WTC11 (cell line): ENCODE results near the gene ITGA2. TPM values are rescaled to one million over a fixed set of nuclear protein-coding genes. Genes with fewer than 3 reads are reported as not detected.

Source experiments
- ATAC-seq: fragments of 200-7000 bp; cut with Tn5 transposase; 2 replicates; pipeline ENCODE4 v1.10.0; 2021; ENCODE audit warnings: mild to moderate bottlenecking, moderate library complexity
- CTCF ChIA-PET: fragments of 300-600 bp; sonication (Branson Sonifier 250); formaldehyde crosslinking; loops from one replicate; lab custom pipeline; 2021; ENCODE audit warnings: antibody characterized with exemption; lab: Charles Lee
- POLR2A ChIA-PET: fragments of 350-600 bp; sonication (Branson Sonifier 250); formaldehyde crosslinking; loops from one replicate; lab custom pipeline; 2021; ENCODE audit warnings: antibody characterized with exemption; lab: Charles Lee
- DNase-seq: peaks from one replicate; pipeline ENCODE4 v3.0.0; 2021; ENCODE audit warnings: low spot score
- H3K27ac Mint-ChIP-seq: 2 replicates; pipeline ENCODE4 v1.8.0; 2021; ENCODE audit warnings: mixed read lengths
- H3K27me3 Mint-ChIP-seq: 2 replicates; pipeline ENCODE4 v1.8.0; 2021; ENCODE audit warnings: low read depth, mild to moderate bottlenecking, moderate library complexity, mixed read lengths
- H3K36me3 Mint-ChIP-seq: 2 replicates; pipeline ENCODE4 v1.8.0; 2021; ENCODE audit warnings: mixed read lengths
- H3K4me1 Mint-ChIP-seq: 2 replicates; pipeline ENCODE4 v1.8.0; 2022; ENCODE audit warnings: mixed read lengths
- H3K4me3 Mint-ChIP-seq: 2 replicates; pipeline ENCODE4 v1.8.0; 2021; ENCODE audit warnings: mild to moderate bottlenecking, moderate library complexity, mixed read lengths
- H3K9me3 Mint-ChIP-seq: 2 replicates; pipeline ENCODE4 v1.8.0; 2021; ENCODE audit warnings: mixed read lengths
- AR ChIP-seq: fragments of 250-450 bp; sonication (Bioruptor Pico); IDR thresholded peaks from 2 replicates; pipeline ENCODE4 v1.9.0; 2021; ENCODE audit warnings: mild to moderate bottlenecking
- ATF6 ChIP-seq: sonication (generic); formaldehyde crosslinking; IDR thresholded peaks from 2 replicates; pipeline ENCODE4 v1.8.1; 2023; ENCODE audit warnings: mild to moderate bottlenecking, missing genetic modification reagents
- CBFB ChIP-seq: sonication (generic); formaldehyde crosslinking; IDR thresholded peaks from 2 replicates; pipeline ENCODE4 v1.8.1; 2022; ENCODE audit warnings: mild to moderate bottlenecking, low read depth, missing genetic modification reagents
- CDX4 ChIP-seq: fragments of 250-450 bp; sonication (Bioruptor Pico); IDR thresholded peaks from 2 replicates; pipeline ENCODE4 v1.9.0; 2021; ENCODE audit warnings: moderate library complexity, mild to moderate bottlenecking, inconsistent platforms, borderline replicate concordance
- CTCF ChIP-seq: fragments of 200-600 bp; IDR thresholded peaks from 2 replicates; pipeline ENCODE4 v1.8.0; 2022; ENCODE audit warnings: antibody characterized with exemption
- EMX1 ChIP-seq: fragments of 250-450 bp; sonication (Bioruptor Pico); IDR thresholded peaks from 2 replicates; pipeline ENCODE4 v1.8.0; 2021; ENCODE audit warnings: mild to moderate bottlenecking
- FOXJ3 ChIP-seq: sonication (generic); formaldehyde crosslinking; IDR thresholded peaks from 2 replicates; pipeline ENCODE4 v1.9.0; 2021; ENCODE audit warnings: missing genetic modification reagents, mild to moderate bottlenecking, borderline replicate concordance
- GABPB1 ChIP-seq: sonication (generic); formaldehyde crosslinking; IDR thresholded peaks from 2 replicates; pipeline ENCODE4 v1.8.1; 2023; ENCODE audit warnings: mild to moderate bottlenecking, missing genetic modification reagents
- GTF2I ChIP-seq: fragments of 250-450 bp; sonication (Bioruptor Pico); conservative IDR thresholded peaks from 2 replicates; pipeline ENCODE4 v1.4.0; 2021; ENCODE audit warnings: mild to moderate bottlenecking
- HMGA2 ChIP-seq: fragments of 250-450 bp; sonication (Bioruptor Pico); IDR thresholded peaks from 2 replicates; pipeline ENCODE4 v1.4.0; 2021; ENCODE audit warnings: mild to moderate bottlenecking, moderate library complexity
- MAX ChIP-seq: sonication (generic); formaldehyde crosslinking; IDR thresholded peaks from 2 replicates; pipeline ENCODE4 v1.8.0; 2022; ENCODE audit warnings: mild to moderate bottlenecking, missing genetic modification reagents
- MXD4 ChIP-seq: fragments of 250-450 bp; sonication (Bioruptor Pico); IDR thresholded peaks from 2 replicates; pipeline ENCODE4 v1.8.0; 2021; ENCODE audit warnings: mild to moderate bottlenecking, moderate library complexity, borderline replicate concordance
- NFYB ChIP-seq: sonication (generic); formaldehyde crosslinking; conservative IDR thresholded peaks from 2 replicates; pipeline ENCODE4 v1.8.0; 2022; ENCODE audit warnings: low read depth, missing genetic modification reagents
- NR3C1 ChIP-seq: sonication (generic); formaldehyde crosslinking; conservative IDR thresholded peaks from 2 replicates; pipeline ENCODE4 v1.8.1; 2023; ENCODE audit warnings: low read depth, mild to moderate bottlenecking, missing genetic modification reagents
- PRDM15 ChIP-seq: sonication (generic); formaldehyde crosslinking; IDR thresholded peaks from 2 replicates; pipeline ENCODE4 v1.8.0; 2022; ENCODE audit warnings: missing genetic modification reagents
- SMAD3 ChIP-seq: sonication (generic); formaldehyde crosslinking; IDR thresholded peaks from 2 replicates; pipeline ENCODE4 v1.8.0; 2022; ENCODE audit warnings: missing genetic modification reagents, mild to moderate bottlenecking, borderline replicate concordance
- SP1 ChIP-seq: sonication (generic); formaldehyde crosslinking; conservative IDR thresholded peaks from 2 replicates; pipeline ENCODE4 v1.8.1; 2022; ENCODE audit warnings: missing genetic modification reagents
- TEAD4 ChIP-seq: sonication (generic); formaldehyde crosslinking; IDR thresholded peaks from 2 replicates; pipeline ENCODE4 v1.8.0; 2022; ENCODE audit warnings: mild to moderate bottlenecking, missing genetic modification reagents
- ZMAT4 ChIP-seq: fragments of 250-450 bp; sonication (Bioruptor Pico); IDR thresholded peaks from 2 replicates; pipeline ENCODE4 v1.9.0; 2021; ENCODE audit warnings: mild to moderate bottlenecking
- ZNF121 ChIP-seq: sonication (generic); formaldehyde crosslinking; IDR thresholded peaks from 2 replicates; pipeline ENCODE4 v1.8.0; 2023; ENCODE audit warnings: missing genetic modification reagents
- ZNF281 ChIP-seq: sonication (generic); formaldehyde crosslinking; IDR thresholded peaks from 2 replicates; pipeline ENCODE4 v1.8.0; 2023; ENCODE audit warnings: mild to moderate bottlenecking, missing genetic modification reagents
- ZNF416 ChIP-seq: fragments of 250-450 bp; sonication (Bioruptor Pico); IDR thresholded peaks from 2 replicates; pipeline ENCODE4 v1.9.0; 2021; ENCODE audit warnings: mild to moderate bottlenecking, inconsistent platforms
- ZNF671 ChIP-seq: fragments of 250-450 bp; sonication (Bioruptor Pico); IDR thresholded peaks from 2 replicates; pipeline ENCODE4 v1.8.0; 2021; ENCODE audit warnings: mild to moderate bottlenecking
- total RNA-seq: library from RNA; stranded (reverse); gene quantifications from 3 replicates; pipeline ENCODE4 v1.2.3, GENCODE V29; 2021

The ITGA2 gene
- total RNA-seq, 1 experiment from 2014 or later = 5.5 TPM

GRCh38 chr5:53118879-53119278, 129.7 kb downstream of the ITGA2 start (continued):
- TF ChIP-seq NR3C1 (no peak), ZNF121 (CRISPR knock-in tag) (no peak), FOXJ3 (CRISPR knock-in tag) (no peak), CBFB (CRISPR knock-in tag) (no peak), ZNF416 (CRISPR knock-in tag) (no peak), ZNF671 (CRISPR knock-in tag) (no peak), HMGA2 (no peak), AR (no peak), GTF2I (CRISPR knock-in tag) (no peak), ZNF281 (CRISPR knock-in tag) (no peak), SP1 (CRISPR knock-in tag) (no peak)

- ATAC-seq = no peak
- no peaks in the 10 kb centered on the region for H3K4me1 Mint-ChIP-seq
- DNase-seq = no peak
- H3K4me3 Mint-ChIP-seq = no peak overlapping the region
- no peaks in the 10 kb centered on the region for H3K9me3 Mint-ChIP-seq
- no peaks in the 10 kb centered on the region; the same call in 1 of the 2 replicates for H3K27me3 Mint-ChIP-seq
- H3K27ac Mint-ChIP-seq = no peak overlapping the region
- CTCF ChIA-PET = no interaction called here
- no peak for TF ChIP-seq SMAD3
- TF ChIP-seq MAX = no peak
- TF ChIP-seq ZMAT4 (CRISPR knock-in tag) = no peak
- TF ChIP-seq TEAD4 (CRISPR knock-in tag) = no peak
- TF ChIP-seq PRDM15 (CRISPR knock-in tag) = no peak
- TF ChIP-seq CTCF = no peak
- TF ChIP-seq MXD4 (CRISPR knock-in tag) = no peak
- TF ChIP-seq CDX4 = no peak
- no peak for TF ChIP-seq NFYB (CRISPR knock-in tag)
- TF ChIP-seq ZNF671 (CRISPR knock-in tag) = no peak
- TF ChIP-seq GABPB1 (CRISPR knock-in tag) = no peak
- TF ChIP-seq EMX1 = no peak
- no peak for TF ChIP-seq ATF6 (CRISPR knock-in tag)
- POLR2A ChIA-PET = no interaction called here
- H3K36me3 Mint-ChIP-seq = no peaks in the 10 kb centered on the region
Measured at GRCh38 chr5:53120165-53120564, 131.0 kb downstream of the ITGA2 start.
